Measurements from ENCODE around the gene PPP6R2. TPM values are rescaled to one million over a fixed set of nuclear protein-coding genes. Genes with fewer than 3 reads are reported as not detected.

PPP6R2 gene
- total RNA-seq, 2 donors from 2014 or later = 58.7 to 81.2 TPM

DNA sequence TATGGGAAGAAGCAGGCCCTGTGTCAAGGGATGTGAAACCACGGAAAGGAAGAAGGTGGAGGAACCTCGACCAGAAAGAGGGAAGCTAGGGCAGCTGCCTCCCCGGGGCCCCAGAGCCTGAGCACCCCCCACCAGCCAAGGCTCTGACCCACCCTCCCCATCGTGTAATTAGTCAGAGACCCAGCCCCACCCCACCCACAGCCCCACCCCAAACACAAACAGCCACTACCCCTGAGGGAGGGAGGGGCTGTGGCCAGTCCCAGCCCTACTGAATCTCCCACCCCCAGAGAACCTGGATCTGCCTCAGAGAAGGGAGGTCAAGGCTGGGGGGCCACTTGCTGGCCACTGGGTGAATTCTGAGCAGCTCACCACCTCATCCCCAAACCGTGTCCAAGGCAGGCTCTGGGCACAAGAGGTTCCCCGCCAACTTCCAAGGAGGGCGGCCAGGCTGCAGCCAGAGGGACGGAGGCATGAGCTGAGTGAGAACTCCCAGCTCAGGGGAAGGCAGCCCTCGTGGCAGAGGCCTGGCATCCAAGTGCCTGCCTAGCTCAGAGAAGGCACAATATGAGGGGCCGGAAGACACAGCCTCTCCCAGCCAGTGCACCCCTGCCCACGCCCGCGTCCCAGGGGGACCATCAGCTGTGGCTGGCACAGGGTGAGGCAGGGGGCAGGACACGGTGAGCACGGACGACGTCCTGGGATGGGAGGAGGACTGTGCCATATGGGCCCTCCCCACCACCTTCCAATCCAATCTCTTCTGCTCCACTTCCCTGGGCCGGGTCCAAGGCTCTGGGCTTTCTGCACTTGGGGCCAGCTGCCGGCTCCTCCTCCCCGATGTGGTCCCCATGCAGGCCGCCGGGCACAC, 38.4 kb upstream of the PPP6R2 start:
- Mint-ChIP-seq H3K27ac (no peak overlapping the region), H3K27me3 (ENCODE audit: insufficient read depth) (peaks cover 2% of the 10 kb centered on the region), H3K4me3 (no peak overlapping the region), H3K9me3 (no peaks in the 10 kb centered on the region), H3K4me1 (peaks cover 14% of the 10 kb centered on the region), H3K36me3 (ENCODE audit: low read depth) (no peaks in the 10 kb centered on the region)
- TF ChIP-seq, protein P1, sequence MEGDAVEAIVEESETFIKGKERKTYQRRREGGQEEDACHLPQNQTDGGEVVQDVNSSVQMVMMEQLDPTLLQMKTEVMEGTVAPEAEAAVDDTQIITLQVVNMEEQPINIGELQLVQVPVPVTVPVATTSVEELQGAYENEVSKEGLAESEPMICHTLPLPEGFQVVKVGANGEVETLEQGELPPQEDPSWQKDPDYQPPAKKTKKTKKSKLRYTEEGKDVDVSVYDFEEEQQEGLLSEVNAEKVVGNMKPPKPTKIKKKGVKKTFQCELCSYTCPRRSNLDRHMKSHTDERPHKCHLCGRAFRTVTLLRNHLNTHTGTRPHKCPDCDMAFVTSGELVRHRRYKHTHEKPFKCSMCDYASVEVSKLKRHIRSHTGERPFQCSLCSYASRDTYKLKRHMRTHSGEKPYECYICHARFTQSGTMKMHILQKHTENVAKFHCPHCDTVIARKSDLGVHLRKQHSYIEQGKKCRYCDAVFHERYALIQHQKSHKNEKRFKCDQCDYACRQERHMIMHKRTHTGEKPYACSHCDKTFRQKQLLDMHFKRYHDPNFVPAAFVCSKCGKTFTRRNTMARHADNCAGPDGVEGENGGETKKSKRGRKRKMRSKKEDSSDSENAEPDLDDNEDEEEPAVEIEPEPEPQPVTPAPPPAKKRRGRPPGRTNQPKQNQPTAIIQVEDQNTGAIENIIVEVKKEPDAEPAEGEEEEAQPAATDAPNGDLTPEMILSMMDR (conservative IDR thresholded peaks at IDR 0.05) = no peak
- DNase-seq = no peak
- Histone ChIP-seq H3K4me3 (ENCODE audit: low read length) (no peak overlapping the region), H3K36me3 (ENCODE audit: control insufficient read depth, insufficient read depth, low read length) (no peaks in the 10 kb centered on the region), H3K27ac (ENCODE audit: low read depth, low read length) (no peak overlapping the region), H3K4me1 (ENCODE audit: control insufficient read depth, insufficient read depth, low read length) (peaks cover 3% of the 10 kb centered on the region), H3K9ac (ENCODE audit: extremely low read depth, low read length, poor library complexity, severe bottlenecking) (no peak overlapping the region), H3K9me3 (ENCODE audit: control insufficient read depth, low read length) (no peaks in the 10 kb centered on the region), H3K27me3 (ENCODE audit: control insufficient read depth, insufficient read depth, low read length, poor library complexity, severe bottlenecking) (no peaks in the 10 kb centered on the region)
- 93 to 94% methylated on average over 7 to 19 of the region's 22 CpGs for WGBS, 2 experiments (ENCODE audit: insufficient coverage in 1 of 2, insufficient read length in 1 of 2)

DNA sequence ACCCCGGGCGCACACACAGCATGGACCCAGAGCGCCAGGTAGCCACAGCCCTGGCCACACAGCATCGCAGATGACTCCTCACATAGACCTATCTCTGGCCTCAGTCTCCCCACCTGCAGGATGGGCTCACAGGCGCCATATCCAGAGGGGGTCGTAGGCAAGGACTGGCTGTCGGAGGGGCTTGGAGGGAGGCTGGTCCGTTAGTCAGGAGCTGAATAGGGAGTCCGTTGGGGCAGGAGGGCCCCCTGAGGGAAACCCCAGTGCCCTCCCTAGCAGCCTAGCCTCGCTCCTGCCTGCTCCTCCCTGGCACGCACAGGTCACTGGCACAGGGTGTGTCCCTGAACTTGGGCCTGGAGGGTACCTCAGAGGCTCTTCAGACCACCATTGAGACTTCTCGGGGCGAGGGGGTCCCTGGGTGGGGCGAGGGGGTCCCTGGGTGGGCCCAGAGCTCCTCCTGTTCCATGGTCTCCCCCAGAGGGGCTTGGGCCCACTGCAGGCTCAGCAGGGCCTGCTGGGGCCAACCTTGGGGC, 37.7 kb upstream of the PPP6R2 start:
- Histone ChIP-seq H3K27me3 (ENCODE audit: control insufficient read depth, insufficient read depth, low read length, poor library complexity, severe bottlenecking) (no peaks in the 10 kb centered on the region), H3K4me3 (ENCODE audit: low read length) (peak overlapping the region; percentile 84), H3K27ac (ENCODE audit: low read depth, low read length) (no peak overlapping the region), H3K9me3 (ENCODE audit: control insufficient read depth, low read length) (no peaks in the 10 kb centered on the region), H3K9ac (ENCODE audit: extremely low read depth, low read length, poor library complexity, severe bottlenecking) (peak overlapping the region; percentile 68), H3K4me1 (ENCODE audit: control insufficient read depth, insufficient read depth, low read length) (peaks cover 3% of the 10 kb centered on the region), H3K36me3 (ENCODE audit: control insufficient read depth, insufficient read depth, low read length) (no peaks in the 10 kb centered on the region)
- no peaks in the 10 kb centered on the region for H3K9me3 Mint-ChIP-seq
- TF ChIP-seq, protein P1 (conservative IDR thresholded peaks at IDR 0.05) = no peak
- 88% methylated on average over 9 to 14 of the region's 14 CpGs for WGBS, 2 experiments (ENCODE audit: insufficient coverage in 1 of 2, insufficient read length in 1 of 2)
- peaks cover 14% of the 10 kb centered on the region for H3K4me1 Mint-ChIP-seq
- H3K36me3 Mint-ChIP-seq (ENCODE audit: low read depth) = no peaks in the 10 kb centered on the region
- peak overlapping the region; percentile 67 for H3K4me3 Mint-ChIP-seq
- no peak for DNase-seq
- peaks cover 2% of the 10 kb centered on the region for H3K27me3 Mint-ChIP-seq (ENCODE audit: insufficient read depth)
- H3K27ac Mint-ChIP-seq = no peak overlapping the region

DNA sequence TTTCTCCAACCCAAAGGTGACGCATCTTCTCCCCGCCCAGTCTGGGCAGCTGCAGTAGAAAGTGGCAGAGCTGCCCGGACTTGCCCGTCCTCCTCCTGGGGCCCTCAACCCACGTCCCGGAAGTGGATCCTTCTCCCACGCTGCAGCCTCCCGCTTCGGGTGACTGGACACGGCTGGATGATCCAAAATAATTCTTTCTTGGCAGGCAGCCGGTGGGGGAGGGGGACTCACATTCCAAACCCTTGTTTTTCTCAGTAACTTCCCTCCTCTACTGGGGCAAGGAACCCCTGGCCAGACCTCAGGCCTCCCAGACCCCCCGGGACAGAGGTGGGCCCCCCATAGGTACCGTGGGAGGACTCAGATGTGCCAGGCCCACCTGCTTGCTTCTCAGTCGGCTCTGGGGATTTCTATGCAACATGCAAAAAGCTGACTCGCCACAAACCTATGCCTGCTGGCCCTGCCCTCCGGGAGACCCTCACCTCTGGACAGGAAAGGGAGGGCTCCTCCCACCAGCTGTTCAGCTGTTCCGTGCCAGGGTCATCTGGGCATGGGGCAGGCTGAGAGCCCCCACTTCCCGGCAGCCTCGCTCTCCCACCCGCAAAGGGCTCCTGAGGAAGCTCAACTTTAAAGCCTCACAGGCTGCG, 37.1 kb upstream of the PPP6R2 start:
- H3K27ac Mint-ChIP-seq = no peak overlapping the region
- H3K9ac ChIP-seq (ENCODE audit: extremely low read depth, low read length, poor library complexity, severe bottlenecking) = peak overlapping the region; percentile 68
- peak; percentile 71 for DNase-seq

More for the DNA sequence above, 37.1 kb upstream of the PPP6R2 start:
- peak overlapping the region; percentile 67 for H3K4me3 Mint-ChIP-seq
- Histone ChIP-seq H3K4me1 (ENCODE audit: control insufficient read depth, insufficient read depth, low read length) (peaks cover 3% of the 10 kb centered on the region), H3K4me3 (ENCODE audit: low read length) (peak overlapping the region; percentile 84), H3K9me3 (ENCODE audit: control insufficient read depth, low read length) (no peaks in the 10 kb centered on the region), H3K27me3 (ENCODE audit: control insufficient read depth, insufficient read depth, low read length, poor library complexity, severe bottlenecking) (no peaks in the 10 kb centered on the region), H3K36me3 (ENCODE audit: control insufficient read depth, insufficient read depth, low read length) (no peaks in the 10 kb centered on the region), H3K27ac (ENCODE audit: low read depth, low read length) (no peak overlapping the region)
- peaks cover 2% of the 10 kb centered on the region for H3K27me3 Mint-ChIP-seq (ENCODE audit: insufficient read depth)
- 40 to 41% methylated on average over 10 to 21 of the region's 21 CpGs for WGBS, 2 experiments (ENCODE audit: insufficient coverage in 1 of 2, insufficient read length in 1 of 2)
- no peaks in the 10 kb centered on the region for H3K36me3 Mint-ChIP-seq (ENCODE audit: low read depth)
- TF ChIP-seq, protein P1 (conservative IDR thresholded peaks at IDR 0.05) = no peak
- peaks cover 14% of the 10 kb centered on the region for H3K4me1 Mint-ChIP-seq
- no peaks in the 10 kb centered on the region for H3K9me3 Mint-ChIP-seq

Data from endodermal cell (in vitro differentiated cells).